ENCODE data around the gene NCF4.
A peak's percentile ranks its signal among the peaks of the same experiment; 100 is the strongest.

Gene NCF4

DNA sequence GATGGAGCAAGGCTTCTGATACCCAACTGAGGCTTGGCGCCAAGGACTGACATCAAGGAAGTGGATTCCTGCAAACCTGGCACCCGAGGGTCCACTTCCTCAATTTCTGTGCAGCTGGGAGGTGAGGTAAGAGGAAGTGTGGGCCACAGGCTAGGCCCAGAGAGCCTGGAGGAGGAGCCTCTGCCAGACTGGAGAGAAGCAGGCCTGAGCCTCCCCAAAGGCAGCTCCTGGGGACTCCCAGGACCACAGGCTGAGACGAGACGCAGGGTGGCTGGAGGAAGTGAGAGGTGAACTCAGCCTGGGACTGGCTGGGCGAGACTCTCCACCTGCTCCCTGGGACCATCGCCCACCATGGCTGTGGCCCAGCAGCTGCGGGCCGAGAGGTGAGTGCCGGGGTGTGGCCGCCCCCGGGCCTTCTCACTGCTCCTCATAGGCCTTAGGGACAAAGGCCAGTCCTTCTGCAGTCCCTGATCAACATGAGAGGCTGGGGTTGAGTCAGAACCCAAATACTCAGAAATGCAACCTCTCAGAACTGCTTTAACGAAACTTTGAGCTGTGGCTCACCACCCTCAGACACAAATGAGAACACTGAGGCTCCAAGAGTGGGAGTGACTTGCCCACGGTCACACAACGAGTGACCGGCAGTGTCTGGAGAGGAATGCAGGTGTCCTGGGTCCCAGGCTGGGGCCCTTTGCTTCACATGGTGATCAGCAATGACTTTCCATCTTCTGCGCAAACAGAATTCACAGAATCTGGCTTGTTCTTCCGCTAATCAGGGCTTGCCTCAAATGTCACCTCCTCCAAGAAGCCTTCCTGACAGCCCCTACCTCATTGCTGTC, at the start of gene NCF4:
Gene NCF4, plus strand, starts transcription at position 186 of the 839 bp plus-strand sequence. Its CDS starts 166 bp downstream, at position 352.
- no peak for DNase-seq

DNA sequence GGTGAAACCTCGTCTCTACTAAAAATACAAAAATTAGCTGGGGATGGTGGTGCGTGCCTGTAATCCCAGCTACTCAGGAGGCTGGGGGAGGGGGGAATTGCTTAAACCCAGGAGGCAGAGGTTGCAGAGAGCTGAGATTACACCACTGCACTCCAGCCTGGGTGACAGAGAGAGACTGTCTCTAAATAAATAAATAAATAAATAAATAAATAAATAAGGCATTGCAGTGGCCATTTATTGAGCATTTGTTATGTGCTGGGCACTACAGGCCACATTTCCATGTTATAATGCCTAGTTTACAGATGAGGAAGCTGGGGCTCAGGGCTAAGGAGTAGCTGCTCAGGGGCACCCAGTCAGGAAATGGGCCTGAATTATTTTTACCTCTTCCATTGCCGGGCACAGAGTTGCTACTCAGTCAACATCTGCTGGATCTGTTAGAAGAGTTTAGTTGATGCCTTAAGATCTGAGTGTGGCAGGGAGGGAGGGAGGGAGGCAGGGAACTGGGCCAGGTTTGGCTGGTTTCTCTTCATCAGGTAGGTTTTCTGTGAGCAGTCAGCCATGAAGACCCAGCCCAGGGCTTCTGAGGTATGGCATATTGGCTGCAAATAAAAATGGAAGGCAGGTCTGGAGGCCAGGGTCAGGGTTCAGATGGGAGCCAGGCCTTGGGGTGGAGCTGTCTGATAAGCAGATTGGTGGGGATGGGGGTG, 49.6 kb upstream of the NCF4 start:
- no peak for DNase-seq

DNA sequence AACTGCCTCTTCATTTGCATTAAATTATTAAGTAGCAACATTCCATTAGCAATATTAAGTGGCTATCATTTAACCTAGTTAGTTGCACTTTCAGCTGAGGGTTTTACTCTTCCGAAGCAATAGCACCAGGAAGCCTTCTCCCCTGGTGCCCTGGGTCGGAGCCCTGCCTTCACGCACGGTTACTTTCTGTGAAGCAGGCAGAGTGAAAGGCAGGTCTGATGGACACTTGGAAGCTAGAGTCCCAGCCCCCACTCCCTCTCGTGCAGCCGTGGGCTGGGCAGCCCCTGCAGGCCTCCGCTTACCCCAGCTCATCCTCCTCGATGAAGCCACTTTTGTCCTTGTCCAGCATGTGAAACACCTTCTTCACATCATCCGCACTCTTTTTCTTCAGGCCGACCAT, 46.0 kb upstream of the NCF4 start:
- no peak for DNase-seq

DNA sequence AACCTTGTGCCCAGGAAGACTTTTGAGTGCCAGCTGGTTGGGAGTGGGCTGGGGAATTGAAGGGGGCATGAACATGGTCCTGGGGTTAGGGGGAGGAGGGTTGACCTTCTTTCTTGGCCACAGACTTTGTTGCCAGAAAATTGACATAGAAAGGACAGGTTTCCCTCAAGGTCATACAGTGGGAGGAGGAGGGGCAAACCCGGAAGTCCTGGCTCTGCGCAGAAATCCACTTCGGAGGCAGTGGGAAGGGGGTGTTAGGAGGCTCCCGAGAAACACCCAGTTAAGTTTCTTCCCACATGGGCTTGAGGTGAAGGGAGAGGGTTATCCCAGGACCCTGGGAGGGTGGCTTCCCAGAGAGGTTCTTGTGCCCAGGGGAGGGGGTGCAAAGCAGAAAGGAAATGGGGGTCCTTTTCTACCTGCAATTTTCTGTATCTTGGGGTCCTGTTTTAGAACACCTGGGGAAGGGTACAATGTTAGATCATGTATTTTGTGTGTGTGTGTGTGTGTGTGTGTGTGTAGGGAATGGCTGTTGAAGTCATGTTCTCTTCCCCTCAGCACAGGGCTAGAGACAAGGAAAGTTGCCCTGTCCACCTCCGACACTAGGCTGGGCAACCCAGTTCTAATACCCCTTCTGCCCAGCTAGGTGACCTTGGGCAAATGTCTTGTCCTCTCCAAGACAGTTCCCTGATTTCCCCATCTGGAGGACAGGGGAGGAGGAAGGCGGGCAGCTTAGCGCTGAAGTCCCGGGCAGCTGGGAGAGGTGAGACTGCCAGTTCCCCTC, 45.1 kb upstream of the NCF4 start:
- no peak for DNase-seq

DNA sequence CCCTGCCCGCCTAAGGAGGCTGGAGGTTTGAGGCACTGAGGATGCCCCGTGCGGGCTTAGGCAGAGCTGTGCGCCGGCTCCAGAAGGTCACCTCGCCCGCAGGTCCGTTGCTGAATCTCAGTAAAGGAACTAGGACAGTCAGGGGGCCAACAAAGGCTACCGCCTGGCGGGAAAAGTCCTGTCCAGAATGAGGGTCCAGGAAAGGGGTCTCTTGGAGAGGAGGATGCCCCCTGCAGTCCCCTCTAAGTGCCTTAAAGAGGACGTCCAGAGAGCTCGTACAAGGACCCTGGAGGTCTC, 44.5 kb upstream of the NCF4 start:
- no peak for DNase-seq

DNA sequence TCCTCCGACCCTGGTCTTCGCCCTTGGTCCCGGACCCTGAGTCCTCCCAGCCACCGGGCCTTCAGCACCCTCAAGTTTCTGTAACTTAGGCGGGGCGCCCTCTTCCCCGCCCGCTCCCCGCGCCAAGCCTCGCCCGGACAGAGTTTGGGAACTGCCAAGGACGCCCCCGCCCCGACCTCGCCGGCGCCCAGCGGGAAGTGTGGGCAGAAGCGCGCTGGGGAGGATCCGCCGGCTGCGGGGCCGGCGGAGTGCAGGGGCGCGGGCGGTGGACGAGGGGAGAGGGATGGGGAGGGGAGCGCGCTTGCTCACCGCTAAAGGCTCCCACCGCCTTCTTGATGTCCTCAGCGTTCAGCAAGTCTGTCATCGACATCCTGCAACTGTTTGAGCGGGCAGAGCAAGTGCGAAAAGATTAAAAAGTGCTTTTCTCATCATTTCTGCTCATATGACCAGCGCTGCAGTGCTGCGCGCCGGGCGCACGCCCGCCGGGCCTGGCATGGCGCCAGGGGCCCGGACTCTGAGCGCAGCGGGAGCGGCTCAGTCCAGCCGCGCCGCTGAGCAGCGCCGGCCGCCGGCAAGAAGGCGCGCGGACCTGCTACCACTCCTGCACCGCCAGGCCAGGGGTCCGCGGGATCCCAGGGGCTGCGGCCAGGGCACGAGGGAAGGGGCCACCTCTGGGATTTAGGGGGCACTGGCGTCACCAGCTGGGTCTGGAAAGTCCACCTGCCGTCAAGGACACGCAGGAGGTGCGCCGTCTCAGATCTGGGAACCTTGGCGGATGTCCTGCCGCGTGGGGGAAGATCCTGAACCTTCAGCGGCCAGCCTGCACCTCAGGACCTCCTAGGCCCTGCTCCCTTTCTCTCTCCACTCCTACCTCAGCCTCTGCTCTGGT, 43.9 kb upstream of the NCF4 start, which contains the start of gene PVALB:
Gene PVALB, minus strand, starts transcription at position 400 of the 889 bp plus-strand sequence. Its CDS starts 30 bp downstream, at position 370.
- peak; percentile 27 for DNase-seq

DNA sequence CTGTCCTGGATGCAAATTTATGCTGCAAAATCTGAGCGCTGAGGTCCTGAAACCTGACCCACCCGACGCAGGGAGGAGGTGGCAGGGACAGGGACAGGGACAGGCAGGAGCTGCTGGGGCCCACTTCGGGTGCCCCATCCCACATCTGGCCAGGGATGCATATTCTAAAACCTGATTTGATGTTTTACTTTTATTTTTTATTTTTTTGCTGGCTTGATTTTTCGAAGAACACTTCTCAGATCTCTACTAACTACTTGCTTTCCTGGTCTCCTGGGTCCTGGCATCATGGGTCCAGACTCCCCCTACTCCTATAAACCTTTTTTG, 43.3 kb upstream of the NCF4 start:
- no peak for DNase-seq

DNA sequence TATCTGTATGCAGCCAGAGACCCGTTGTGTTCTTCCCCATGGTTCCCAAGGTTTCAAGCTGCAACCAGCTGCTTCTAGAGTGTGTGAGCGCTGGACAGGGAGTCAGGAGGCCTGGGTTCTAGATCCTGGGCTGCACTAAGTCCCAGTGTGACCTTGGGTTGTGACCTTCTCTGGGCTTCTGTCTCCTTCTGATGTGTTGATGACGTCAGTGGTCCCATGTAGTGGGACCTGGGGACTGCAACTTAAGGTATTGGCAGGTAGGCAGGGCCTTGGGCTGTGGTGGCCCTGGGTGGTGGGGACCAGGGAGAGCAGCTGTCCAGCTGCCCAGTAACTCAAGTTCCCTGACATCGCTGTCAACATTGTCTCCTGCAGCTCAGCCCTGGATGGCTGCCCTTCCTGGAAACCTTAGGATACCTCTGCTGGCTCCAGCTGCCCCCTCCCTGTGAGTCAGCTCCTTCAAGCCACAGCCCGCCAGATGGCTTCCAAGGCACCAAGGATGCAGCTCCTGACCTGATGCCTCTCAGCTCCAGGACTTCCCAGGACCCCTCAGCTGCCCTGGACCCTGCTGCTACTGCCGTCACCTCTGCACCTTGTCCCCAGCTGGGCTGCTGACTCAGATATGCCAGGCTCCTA, 42.7 kb upstream of the NCF4 start:
- no peak for DNase-seq

DNA sequence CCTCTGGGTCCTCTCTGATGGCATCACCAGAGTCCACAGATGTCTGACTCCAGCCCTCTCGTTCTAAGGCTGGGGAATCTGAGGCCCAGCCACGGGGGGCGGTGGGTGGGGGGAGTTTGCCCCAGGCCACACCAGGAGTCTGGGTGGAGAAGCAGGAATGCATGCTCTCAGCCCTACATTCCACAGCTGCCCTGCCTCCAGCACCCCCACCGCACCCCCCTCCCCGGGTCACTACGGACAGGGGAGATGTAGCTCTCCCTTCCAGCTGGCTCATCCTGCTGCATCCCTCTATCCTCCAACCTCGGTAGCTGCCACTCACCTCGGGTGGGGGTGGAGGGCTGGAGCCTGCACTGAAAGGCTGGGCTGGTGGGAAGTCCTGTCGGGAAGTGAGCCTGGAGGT, 41.7 kb upstream of the NCF4 start:
- DNase-seq: no peak

DNA sequence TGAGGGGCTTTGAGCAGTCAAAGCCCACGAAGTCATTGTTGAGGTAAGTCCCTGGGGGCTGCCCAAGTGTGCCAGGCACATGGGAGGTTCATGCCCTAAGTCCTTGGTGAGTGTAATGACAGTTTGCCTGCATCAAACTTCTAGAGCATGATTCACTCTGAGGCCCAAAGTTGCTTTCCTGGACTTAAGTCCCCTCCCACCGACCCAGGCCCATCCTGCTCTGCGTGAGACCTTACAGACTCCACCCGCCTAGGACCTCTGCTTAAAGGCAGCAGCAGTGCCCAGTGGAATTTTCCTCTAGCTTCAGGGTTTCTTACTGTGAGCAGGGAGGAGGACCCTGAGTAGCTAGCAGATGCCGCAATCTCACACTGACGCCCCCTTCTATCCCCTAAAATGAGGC, 38.2 kb upstream of the NCF4 start:
- DNase-seq: no peak

DNA sequence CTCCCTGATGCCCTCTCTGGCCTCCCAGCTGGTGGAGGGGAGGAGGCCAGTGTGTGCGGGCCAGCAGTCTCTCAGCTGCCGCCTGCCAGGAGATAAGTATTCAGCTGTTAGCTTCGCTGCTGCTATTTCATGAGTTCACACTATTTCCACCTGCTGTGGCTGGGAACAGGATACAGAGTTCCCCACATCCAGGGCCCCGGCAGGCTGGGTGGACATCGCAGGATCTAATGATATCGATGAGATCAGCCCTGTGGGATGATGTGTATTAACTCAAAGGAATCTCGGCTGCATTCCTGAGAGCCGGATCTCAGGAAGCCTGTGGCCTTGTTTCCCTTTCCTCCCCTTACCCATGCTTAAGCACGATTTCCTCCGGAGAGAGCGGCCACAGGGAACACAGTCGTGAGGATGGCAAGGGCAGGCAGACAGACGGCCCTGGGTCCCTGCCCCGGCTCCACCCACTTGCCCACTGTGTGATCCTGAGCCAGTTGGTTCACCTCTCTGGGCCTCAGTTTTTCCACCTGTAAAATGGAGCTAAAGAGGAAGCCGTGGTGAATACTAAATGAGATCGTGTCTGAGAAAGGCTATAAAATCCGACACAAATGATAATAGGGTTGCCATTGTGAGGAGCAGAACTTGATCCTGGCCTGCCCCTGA, 37.5 kb upstream of the NCF4 start:
- DNase-seq: no peak

DNA sequence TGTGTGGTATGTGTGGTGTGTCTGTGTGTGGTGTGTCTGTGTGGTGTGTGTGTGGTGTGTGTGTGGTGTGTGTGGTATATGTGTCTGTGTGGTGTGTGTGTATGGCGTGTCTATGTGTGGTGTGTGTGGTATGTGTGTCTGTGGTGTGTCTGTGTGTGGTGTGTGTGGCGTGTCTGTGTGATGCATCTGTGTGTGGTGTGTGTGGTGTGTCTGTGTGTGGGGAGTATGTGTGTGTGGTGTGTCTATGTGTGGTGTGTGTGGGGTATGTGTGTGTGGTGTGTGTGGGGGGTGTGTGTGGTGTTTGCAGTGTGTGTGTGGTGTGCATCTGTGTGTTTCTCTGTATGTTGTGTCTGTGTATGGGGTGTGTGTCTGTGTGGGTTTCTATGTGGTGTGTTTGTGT, 36.2 kb upstream of the NCF4 start:
- no peak for DNase-seq

DNA sequence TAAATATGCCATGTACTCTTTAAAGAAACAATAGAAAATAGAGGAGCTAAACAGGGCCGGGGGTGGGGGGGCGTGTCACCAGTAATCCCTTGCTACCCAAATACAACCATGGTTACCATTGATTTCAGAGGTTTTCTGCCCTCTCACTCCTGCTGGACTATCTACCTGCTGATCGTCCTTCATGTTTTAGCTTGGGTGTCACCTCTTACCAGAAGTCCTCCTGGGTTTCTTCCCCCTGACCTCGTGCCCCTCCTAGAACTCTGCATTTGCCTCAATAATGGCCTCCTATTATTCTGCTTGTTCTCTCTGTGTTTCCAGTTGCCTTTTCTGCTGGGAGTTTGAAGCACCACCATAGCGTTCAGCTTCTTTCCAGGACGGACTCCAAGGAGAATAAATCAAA, 34.5 kb upstream of the NCF4 start:
- DNase-seq: no peak

DNA sequence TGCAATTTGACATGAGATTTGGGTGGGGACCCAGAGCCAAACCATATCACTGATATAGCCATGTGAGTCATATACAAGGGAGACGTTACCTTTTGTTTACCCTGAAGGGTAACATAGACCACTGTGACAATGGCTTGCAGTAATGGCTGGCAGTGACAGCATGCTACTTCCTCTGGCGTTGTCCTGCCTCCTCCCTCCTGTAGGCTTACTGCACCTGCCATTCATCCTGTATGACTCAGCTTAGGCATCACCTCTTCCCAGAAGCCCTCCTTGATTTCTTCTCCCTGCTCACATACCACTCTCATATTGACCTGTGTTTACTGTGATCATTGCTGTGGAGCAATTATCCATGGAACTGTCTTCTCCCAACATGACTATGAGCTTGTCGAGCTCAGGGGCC, 32.0 kb upstream of the NCF4 start:
- DNase-seq: no peak

DNA sequence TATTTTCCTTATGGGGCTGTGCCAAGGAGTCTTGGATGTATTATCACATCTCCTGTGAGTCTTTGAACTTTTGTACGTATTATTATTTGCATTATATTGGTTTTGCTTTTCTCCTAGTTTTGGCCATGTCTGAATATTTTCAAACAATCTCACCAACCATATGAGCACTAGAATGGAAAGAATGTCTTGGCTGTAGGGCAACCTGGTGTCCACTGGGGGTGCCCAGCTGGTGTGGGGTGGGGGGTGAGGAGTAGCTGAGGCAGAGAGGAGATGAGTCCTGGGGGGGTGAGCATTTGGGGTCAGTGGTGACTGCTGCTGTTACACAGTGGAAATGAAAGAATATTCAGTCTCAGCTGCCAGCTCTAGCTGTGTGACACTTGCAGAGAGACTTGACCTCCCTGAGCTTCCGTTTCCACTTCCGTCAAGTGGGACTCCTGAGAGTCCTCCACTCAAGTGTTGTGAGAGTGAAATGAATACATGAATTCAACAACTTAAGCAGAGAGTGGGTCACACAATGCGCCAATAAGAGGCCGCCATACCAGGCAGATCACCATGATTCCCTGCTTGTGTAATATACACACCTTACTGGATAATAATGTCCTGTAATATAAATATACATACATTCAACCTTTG, 31.3 kb upstream of the NCF4 start:
- DNase-seq: no peak

DNA sequence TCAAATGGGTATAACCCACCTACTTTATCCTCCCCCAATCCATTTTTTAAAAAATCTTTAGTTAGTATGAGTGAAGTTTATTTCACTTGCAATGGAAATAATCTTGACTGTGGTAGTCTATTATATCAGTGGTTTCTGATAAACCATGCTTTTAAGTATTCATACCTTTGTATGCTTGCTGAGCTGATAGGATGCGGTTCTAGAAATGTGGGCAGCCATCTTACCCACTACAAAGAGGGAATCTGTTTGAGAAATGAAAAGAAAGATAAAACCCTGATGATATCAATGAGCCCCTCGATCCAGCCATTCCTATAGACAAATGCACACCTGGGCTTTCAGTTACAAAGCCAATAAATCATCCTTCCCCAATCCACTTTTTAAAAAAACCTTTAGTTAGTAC, 30.2 kb upstream of the NCF4 start:
- DNase-seq: no peak

DNA sequence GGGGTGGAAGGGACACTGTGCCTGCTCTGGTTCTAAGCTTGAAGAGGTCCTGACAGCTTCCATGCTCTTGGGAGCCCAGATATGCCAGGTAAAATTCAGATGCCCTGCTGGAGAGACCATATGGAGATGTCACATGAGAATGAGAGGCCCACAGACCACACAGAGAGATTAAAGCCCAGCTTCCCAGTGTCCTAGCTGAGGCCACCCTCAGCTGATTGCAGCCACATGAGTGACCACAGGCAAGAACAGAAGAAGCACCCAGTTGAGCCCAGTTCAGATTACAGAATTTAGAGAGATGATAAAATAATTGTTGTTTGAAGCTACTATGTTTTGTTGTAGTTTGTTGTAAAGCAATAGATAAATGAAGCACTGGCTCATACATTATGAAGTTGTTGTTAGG, 29.6 kb upstream of the NCF4 start:
- no peak for DNase-seq

DNA sequence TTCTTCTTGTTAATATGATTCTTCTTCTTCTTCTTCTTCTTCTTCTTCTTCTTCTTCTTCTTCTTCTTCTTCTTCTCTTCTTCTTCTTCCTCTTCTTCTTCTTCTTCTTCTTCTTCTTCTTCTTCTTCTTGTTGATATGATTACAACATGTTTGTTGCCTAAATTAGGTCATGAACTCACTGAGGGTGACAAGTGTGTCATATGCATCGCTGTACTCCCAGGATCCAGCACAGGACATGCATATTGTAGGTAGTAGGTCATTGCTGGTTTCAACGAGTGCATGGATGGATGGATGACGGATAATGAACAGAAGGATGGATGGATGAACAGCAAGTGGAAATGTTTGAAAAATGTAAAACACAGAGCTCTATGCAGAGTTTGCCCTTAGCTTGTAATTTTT, 29.1 kb upstream of the NCF4 start:
- DNase-seq: no peak

DNA sequence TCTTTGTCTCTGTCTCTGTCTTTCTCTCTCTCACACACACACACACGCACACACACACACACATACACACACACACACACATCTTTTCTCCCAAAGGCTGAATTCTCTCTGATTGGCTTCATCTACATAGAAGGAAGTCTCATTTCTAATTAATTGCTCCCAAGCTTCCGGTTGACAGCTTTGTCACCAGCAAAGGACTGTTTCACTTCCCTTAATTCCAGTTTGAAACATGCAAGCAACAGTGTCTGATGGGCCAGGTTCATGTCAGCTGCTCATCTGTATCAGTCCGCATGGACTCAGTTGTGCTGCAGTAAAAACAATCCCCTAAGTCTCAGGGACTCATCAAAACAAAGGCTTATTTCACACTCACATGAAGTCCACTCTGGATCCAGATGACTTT, 27.7 kb upstream of the NCF4 start:
- DNase-seq: no peak

DNA sequence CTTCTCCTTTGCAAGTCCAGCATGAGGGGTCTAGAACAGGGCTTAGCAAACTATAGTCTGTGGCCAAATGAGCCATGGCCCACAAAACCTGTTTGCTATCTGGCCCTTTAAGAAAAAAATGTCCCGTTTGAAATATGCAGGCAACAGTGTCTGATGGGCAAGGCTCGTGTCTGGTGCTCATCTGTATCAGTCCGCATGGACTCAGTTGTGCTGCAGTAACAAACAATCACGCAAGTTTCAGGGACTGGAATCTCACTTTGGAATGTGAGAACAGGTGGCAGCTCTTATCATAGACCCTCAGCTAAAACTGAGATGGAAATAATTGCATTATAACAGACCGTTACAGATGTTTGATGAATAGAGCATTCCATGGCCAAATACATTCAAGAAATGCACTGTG, 24.9 kb upstream of the NCF4 start:
- DNase-seq: no peak

Data from NCI-H1092 treated with DMSO at 0.1 percent for 48 hours (cell line).